IPS-NIHi11 (cell line): Measurements from ENCODE around the gene NAPA.

Experiments
- DNase-seq: peaks from one replicate; pipeline ENCODE4 v3.0.0; 2012; ENCODE audit warnings: mixed read lengths, low spot score

Gene NAPA

DNA sequence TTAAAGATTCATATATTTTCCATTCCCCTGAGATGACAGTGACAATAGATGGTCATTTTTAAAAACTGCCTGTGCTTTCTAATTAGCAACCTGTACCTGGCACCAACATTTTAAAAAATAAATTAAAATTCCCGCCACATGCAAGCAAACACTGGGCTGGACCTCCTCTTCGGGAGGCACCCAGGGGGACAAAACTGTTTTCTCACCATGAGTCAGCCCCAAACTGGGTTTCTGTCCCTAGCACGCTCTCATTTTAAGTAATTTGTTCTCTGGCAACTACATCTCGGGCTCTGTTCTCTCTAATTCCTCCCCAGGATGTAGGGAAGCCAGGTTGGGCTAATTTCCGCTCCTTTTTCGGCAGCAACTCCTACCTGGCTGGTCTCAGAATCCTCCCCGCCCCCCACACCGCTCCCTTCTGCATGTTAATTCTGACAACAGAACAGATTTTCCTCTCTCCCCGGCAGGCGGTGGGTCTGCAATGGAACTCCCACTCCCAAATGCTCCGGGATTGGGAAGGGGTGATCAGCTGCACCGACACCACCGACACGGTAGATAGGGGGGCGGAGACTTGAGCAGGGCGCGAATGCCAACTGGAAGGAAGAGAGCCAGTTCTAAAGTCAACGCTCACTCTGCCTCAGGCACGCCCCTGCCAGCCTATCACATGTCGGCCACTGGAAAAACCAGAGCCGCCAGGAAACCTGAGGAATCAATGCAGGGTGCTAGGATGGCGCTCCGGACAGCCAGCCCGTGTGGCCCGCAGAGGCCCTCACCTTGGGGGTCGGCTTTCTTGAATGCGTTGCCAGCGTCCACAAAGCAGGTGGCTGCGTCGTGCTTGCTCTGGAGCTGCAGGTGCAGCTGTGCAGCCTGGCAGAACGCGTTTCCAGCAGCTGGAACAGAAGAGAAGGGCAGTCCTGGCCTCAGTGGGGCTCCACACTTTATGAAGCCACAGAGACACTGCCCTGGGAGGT lies 14.7 kb downstream of the NAPA start:
- DNase-seq, result no peak

- no peak for DNase-seq
Observed at GRCh38 chr19:47499371-47499770, 15.5 kb downstream of the NAPA start.

DNA sequence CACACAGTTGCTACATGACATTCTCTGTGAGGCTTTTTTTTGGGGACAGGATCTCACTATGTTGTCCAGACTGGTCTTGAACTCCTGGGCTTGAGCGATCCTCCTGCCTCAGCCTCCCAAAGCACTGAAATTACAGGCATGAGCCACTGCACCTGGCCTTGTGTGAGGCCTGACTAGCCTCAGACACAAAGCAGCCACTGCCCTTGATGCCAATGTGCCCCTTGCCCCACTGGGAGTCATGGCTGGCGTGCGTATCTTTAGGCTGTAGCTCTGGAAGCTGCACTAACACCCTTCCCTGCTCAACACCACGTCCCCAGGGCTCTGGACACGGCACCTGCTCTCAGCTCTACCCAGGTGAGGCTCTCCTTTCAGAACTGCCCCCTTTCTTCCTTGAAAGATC lies 16.3 kb downstream of the NAPA start:
- DNase-seq, result no peak

- no peak for DNase-seq
Observed at GRCh38 chr19:47497821-47498520, 16.9 kb downstream of the NAPA start.

DNA sequence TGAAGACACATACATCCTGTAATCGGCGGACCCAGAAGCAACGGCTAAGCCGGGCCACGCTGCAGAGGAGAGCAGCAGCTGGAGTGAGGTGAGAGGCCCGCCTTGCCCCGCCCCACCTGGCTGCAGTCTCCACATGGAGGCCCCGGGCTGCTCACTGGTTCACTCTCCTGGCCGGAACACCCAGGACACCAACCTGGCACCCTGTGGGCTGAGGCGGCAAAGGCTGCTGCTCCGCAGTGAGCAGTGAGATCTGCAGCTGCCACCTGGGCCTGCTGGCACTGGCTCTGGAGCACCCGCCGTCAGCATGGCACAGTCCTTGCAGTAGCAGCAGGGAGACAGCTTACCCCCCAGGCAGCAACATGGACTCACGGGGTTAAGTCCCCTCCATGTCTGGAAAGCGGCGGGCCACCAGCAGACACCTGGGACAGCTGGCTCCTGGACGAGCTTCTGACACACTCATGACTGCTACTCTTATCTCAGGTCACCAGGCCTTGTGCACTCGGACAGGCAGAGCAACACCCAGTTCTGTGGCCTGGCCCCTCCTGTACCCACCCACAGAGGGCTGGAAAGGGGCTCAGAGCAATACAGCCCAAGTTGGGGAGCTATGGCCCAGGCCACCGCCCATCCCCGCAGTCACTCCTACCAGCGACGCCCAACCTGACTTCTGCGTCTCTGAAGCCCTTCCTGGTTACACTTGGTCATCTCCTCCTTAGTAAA lies 17.7 kb downstream of the NAPA start:
- no peak for DNase-seq

GRCh38 chr19:47495478-47496372 lies 19.1 kb downstream of the NAPA start:
- no peak for DNase-seq

DNA sequence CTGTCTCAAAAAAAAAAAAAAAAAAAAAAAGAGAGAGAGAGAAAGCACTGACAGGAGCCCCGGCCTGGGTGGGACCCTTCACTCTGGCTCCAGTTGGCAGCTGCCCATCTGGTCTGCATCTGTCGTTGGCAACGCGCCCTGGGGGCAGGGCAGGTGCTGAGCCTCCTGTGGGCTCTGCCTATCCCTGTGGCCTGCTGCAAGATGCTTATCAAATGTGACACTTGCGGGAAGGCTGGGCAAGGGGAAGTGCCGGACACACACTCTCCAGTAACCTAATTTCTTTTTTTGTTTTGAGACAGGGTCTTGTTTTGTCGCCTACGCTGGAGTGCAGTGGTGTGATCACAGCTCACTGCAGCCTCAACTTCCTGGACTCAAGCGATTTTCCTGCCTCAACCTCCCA lies 20.1 kb downstream of the NAPA start:
- no peak for DNase-seq

DNA sequence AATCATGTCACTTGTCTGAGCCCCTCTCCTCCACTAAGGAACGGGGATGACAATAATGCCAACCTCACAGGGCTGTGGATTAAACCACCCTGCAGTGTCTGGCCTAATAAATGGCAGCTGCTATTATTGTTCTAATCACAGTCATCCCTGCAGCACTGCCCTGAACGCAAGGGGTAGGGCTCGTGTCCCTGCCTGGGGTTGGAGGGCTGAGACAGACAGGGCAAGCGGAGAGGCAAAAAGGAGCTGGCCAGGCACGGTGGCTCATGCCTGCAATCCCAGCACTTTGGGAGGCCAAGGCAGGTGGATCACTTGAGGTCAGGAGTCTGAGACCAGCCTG lies 20.7 kb downstream of the NAPA start:
- DNase-seq, result no peak

DNA sequence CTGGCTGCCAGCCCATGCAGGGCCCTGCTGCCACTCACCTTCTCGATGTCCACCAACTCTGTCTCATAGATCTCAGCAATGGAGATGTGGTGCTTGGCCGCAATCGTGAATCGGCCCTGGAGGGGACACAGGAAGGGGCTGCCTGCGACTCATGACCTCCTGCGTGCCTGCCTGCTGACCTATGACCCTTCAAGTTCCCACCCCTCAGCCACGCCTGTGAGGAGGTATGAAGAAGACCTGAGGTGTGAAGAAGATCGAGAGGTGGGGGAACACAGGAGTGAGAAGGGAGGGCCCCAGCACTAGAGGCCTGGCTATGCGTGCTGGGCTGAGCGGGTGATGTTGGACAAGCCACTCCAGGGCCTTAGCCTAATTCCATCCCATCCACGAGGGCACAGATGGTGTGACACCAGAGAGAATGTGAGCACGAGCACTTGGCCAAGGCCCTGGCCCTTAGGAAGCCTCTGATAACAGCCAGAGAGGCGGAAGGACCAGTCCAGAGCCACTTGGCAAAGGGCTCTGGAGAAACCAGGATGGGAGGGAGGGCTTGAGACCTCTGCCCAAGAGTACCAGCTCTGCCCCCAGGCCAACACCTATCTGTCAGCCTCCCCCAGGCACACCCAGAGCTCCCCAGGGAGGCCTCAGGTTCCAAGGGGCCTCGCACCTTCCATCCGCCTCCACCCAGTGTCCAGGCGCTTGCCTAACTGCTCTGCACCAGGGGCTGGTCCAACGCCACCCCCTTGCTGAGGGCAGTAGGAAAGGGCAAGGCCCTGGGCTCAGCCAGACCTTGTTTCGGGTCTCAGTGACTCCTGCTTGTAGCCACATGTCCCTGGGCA lies 21.3 kb downstream of the NAPA start:
- DNase-seq, result no peak

GRCh38 chr19:47492571-47493377 lies 22.1 kb downstream of the NAPA start:
- DNase-seq, result no peak

- DNase-seq, result no peak
Observed at GRCh38 chr19:47492137-47492533, 22.7 kb downstream of the NAPA start.

DNA sequence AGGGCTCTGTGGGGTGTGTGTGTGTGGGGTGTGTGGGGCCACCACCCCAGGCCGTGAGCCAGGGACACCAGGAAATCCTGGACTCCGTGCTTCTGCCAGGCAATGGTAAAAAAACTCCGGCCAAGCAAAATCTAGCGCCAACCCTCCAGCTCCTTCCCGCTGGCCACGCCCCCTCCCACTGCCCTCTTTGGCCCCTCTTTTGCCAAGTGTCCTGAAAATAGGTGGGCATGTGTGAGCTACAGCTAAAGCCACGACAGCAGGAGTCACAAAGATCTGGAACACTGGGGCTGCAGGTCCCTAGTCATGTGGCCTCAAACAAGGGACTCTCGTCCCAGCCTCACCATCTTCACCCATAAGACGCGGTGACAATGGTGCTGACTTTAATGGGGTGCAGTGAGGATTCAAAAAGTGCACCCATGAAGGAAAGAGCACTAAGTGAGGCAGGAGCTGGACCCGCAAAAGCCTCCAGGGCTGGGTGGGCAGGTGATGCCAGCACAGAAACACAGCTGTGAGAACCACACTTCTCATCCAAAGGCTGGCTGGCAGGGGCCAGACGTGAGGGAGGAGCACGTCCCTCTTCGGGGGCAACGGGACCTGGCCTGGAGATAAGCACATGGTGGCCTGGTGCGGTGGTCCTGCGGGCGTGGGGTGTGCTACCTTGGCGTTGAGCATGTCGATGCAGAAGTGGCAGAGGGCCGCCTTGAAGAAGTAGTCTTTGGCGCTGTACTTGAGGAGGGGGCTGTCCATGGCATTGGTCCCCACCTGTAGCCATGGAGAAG lies 23.3 kb downstream of the NAPA start:
- DNase-seq, result no peak

DNA sequence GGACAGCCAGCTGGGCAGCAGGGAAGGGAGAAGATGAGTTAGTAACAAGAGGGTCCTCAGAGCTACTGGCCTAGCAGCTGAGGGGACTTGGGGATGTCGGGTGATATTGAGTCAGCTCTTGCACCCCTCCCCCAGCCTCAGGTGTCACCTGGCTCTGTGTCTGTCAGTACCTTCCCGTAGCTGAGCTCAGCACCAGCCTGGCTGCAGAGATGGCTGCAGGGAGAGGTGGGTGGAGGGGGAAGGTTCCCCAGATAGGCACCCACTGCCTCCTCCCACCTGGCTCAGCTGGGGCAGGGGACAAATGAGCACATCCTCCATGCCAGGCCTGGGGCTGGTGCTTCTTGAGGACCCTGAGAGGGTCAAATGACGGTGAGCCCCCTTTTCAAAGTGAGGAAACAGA lies 24.0 kb downstream of the NAPA start:
- no peak for DNase-seq

- no peak for DNase-seq
Observed at GRCh38 chr19:47490031-47490430, 24.8 kb downstream of the NAPA start.

DNA sequence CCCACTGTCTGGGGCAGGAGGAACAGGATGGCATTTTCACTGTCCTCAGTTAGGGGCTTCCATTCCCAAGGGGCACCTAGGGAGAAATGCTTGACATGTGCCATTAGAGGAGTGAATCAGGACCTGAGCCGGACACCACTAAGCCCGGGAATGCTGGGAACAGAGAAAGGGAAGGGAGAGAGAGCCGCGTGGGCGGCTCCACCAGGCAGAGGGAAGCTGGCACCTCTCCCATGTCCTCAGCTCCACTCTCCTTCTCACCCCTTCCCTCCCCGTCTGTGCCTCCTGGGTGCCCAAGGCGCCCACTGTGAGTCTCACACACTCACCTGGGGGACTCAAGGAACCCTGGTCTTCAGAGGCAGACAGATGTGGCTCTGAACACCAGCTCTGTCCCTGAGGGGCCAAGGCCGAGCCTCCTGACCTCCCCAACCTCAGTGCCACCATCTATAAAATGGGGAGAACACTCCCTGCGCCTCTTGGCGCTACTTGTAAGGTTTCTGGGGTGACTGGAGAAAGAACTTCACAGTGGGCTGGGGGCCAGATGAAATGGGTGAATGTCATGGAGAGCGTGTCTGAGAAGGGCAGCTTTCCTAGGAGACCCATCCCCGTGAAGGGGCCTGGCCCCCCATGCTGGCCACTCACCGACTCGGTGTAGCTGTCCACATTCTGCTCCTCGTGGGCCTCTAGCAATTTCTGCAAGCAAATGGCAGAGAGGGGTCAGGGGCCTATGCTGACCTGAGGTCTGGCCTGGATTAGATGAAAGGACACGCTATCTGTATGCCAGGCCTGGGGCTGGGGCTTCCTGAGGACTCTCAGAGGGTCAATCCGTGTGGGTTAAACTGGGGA lies 25.6 kb downstream of the NAPA start:
- no peak for DNase-seq

DNA sequence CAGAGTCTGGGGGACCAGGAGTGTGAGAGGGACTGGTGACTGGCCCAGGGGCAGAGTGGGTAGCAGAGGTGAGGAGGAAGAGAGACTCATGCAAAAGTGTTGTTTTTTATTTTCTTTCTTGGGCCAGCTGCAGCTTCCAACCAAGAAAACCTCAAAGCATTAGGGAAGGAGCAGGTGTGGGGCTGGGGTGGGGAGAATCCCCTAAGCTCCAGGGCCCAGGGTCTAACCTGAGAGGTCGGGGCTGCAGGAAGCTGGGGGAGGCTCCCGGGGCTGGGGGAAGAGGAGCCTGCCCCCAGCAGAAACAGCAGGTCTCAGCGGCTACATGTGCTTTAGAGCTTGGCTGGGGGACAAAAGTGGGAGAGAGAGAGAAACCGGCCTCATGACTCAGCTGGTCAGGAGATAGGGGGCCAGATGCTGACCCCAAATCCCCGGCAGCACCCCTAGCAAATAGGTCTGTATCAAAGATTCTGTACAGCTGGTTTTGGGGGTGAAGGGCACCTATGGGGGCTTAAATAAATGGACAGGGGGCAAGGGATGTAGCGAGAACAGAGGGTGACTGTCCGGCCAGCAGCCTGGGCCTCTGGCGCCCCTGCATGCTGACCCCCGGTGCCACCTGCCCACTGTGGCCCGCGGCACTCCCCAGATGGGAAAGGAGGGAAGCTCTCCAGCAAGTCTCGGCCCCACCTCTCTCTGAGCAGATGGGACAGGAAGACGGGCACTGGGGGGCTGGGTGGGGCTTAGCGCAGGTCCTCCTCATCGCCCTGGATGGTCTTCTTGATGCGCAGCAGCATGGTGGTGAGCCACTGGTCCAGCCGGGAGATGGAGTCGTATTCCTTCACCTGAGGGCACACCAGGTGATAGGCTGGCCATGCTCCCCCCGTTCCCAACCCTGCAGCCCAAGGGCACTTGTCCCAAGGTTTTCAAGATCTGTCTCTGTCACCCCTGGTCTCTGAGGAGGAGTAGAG lies 27.0 kb downstream of the NAPA start:
- no peak for DNase-seq

- no peak for DNase-seq
Observed at GRCh38 chr19:47486900-47487299, 28.0 kb downstream of the NAPA start.
